ENCODE data around the gene DIDO1.

DIDO1 gene

DNA sequence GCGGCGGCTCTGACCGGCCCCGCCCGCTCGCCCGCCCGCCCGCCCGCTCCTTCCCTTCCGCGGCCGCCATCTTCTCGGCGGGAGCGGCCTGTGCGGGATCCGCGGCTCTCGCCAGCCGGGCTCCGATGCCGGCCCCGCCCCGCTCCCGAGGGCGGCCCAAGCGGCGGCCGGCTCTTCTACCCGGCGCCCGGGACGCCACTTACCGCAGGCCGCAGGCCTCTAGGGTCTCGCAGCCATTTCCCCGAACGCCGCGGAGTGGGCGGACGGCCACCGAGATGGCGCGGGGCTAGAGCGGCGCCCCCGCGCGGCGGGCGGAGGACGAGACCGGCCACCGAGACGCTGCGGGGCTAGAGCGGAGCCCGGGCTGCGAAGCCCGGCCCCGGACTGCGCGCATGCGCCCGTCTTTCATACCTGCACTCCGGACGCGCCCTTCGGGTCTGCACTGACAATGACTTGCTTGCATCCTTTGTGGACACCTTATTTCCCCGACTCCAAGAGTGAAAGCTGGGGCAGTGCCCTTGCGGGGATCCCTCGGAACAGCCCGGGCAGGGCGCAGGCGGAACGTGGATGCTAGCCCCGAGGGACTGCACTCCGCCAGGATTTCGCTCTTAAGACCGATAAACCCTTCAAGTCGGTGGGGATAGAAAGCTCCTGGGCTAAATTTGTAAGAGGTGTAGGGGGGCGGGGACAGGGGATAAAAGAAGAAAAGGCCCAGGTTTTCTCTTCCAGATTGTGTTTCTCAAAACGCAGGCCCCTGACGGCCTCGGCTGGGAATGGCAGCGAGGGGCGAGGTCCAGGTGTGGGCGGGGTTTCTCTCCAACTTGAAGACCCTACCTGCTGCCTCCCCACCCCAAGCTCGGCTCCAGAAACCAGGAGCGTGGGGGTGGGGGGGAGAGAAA is at the start of gene DIDO1:
DIDO1 (minus strand) TSS at position 277 of the 899 bp plus-strand sequence.
- peak within 1 kb of the TSS; percentile 88 for H3K4me2 ChIP-seq (ENCODE audit: low read depth, low read length, poor library complexity, severe bottlenecking)
- H3K27ac ChIP-seq (ENCODE audit: low read depth, low read length): peak within 1 kb of the TSS; percentile 86
- TF ChIP-seq EZH2phosphoT487 (conservative IDR thresholded peaks at IDR 0.05; ENCODE audit: low read length): no peak
- TF ChIP-seq, protein P1, sequence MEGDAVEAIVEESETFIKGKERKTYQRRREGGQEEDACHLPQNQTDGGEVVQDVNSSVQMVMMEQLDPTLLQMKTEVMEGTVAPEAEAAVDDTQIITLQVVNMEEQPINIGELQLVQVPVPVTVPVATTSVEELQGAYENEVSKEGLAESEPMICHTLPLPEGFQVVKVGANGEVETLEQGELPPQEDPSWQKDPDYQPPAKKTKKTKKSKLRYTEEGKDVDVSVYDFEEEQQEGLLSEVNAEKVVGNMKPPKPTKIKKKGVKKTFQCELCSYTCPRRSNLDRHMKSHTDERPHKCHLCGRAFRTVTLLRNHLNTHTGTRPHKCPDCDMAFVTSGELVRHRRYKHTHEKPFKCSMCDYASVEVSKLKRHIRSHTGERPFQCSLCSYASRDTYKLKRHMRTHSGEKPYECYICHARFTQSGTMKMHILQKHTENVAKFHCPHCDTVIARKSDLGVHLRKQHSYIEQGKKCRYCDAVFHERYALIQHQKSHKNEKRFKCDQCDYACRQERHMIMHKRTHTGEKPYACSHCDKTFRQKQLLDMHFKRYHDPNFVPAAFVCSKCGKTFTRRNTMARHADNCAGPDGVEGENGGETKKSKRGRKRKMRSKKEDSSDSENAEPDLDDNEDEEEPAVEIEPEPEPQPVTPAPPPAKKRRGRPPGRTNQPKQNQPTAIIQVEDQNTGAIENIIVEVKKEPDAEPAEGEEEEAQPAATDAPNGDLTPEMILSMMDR (IDR thresholded peaks at IDR 0.05; ENCODE audit: insufficient read depth, low read length, poor library complexity, severe bottlenecking): peak; percentile 47
- H4K20me1 ChIP-seq (ENCODE audit: low read depth, low read length): peaks cover 12% of the 10 kb centered on the region
- peaks cover 15% of the 10 kb centered on the region; the same call in 1 of the 2 replicates for H3F3A ChIP-seq (ENCODE audit: insufficient read depth)
- peak within 1 kb of the TSS; percentile 81 for H3K9ac ChIP-seq (ENCODE audit: low read length)
- H3K9me2 ChIP-seq (replicated peaks; ENCODE audit: insufficient read depth, low read length): no peaks in the 10 kb centered on the region
- peak within 1 kb of the TSS; percentile 81 for H3K4me3 ChIP-seq (ENCODE audit: insufficient read depth, low read length, poor library complexity, severe bottlenecking)
- H3K36me3 ChIP-seq (ENCODE audit: low read length): no peaks in the 10 kb centered on the region
- no peaks in the 10 kb centered on the region for H3K9me3 ChIP-seq (ENCODE audit: insufficient read depth, low read length)
- no peak within 1 kb of the TSS for H2AFZ ChIP-seq (ENCODE audit: low read depth, low read length, severe bottlenecking)
- peaks cover 96% of the 10 kb centered on the region for H3K79me2 ChIP-seq (ENCODE audit: insufficient read depth, low read length)
- H3K27me3 ChIP-seq (ENCODE audit: low read length): no peaks in the 10 kb centered on the region

DNA sequence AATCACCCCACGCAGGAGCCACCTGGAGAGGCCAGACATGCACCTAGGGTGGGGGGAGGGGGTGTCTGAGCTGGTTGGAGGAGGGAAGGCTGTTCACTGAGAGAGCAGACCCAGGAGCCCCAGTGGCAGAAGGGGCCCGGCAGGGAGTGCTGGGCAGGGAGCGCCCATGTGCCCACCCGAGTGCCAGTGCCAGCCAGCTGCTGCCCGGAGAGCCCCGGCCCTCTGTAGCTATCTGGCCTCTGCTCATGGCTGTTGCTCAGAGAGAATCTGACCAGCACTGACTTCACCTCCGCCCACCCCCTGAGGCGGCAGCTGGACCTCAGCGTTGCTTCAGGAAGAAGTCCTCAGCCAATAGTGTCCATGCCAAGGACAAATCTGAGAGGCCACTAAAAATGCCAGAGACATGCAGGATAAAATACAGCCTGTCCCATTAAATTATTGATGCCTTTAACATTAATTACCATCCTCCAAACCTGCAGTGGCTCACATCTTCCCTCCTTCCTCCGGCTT is 49.0 kb upstream of the DIDO1 start:
- H3K27me3 ChIP-seq (ENCODE audit: low read length): no peaks in the 10 kb centered on the region
- H3K4me2 ChIP-seq (ENCODE audit: low read depth, low read length, poor library complexity, severe bottlenecking): no peak overlapping the region
- no peak overlapping the region for H2AFZ ChIP-seq (ENCODE audit: low read depth, low read length, severe bottlenecking)
- no peaks in the 10 kb centered on the region for H4K20me1 ChIP-seq (ENCODE audit: low read depth, low read length)
- TF ChIP-seq EZH2phosphoT487 (conservative IDR thresholded peaks at IDR 0.05; ENCODE audit: low read length): no peak
- TF ChIP-seq, protein P1 (IDR thresholded peaks at IDR 0.05; ENCODE audit: insufficient read depth, low read length, poor library complexity, severe bottlenecking): no peak
- H3K9ac ChIP-seq (ENCODE audit: low read length): no peak overlapping the region
- no peaks in the 10 kb centered on the region for H3F3A ChIP-seq (ENCODE audit: insufficient read depth)
- no peaks in the 10 kb centered on the region for H3K79me2 ChIP-seq (ENCODE audit: insufficient read depth, low read length)
- no peaks in the 10 kb centered on the region for H3K36me3 ChIP-seq (ENCODE audit: low read length)
- no peak overlapping the region for H3K27ac ChIP-seq (ENCODE audit: low read depth, low read length)
- no peak overlapping the region for H3K4me3 ChIP-seq (ENCODE audit: insufficient read depth, low read length, poor library complexity, severe bottlenecking)
- H3K9me2 ChIP-seq (replicated peaks; ENCODE audit: insufficient read depth, low read length): no peaks in the 10 kb centered on the region
- no peaks in the 10 kb centered on the region for H3K9me3 ChIP-seq (ENCODE audit: insufficient read depth, low read length)

DNA sequence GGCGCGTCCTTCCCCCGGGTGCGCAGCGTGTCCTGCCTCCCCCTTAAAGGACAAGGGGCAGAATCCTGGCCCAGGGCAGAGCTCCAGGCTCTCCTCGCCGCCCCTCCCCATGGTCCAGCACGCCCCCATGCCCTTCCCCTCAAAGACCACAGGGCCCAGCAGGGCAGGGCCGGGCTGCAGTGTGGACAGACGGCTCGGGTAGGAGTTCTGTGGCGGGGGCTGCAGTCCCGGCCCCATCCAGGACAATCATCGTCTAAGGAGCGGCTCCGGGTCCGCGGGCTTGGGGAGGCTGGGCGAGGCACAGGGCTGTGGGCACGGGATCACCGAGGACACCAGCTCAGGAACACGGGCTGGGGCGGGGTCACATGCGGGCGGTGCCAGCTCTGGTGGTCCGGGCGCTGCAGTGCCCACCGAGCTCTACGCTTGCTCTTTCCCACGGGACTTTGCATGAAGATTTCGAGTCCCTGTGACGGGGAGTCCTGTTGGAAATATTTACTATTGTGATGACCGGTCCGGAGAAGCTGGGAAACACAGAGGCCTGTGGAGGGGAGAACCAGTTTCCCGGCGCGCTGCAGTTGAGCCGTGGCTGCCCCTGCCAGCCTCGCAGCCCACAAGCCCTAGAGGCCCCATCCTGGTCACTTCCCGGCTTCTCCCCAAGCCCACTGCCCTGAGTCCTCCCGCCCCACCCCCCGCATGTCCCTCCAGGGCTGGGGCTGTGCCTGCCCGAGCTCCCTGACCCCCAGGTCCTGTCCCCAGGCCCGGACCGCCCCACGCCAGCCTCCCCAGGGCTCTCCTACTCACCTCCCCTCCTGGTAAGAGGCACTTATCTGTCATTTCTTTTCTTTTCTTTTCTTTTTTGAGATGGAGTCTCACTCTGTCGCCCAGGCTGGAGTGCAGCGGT is 46.8 kb upstream of the DIDO1 start:
- no peaks in the 10 kb centered on the region for H3K36me3 ChIP-seq (ENCODE audit: low read length)
- no peak overlapping the region for H3K27ac ChIP-seq (ENCODE audit: low read depth, low read length)
- no peak overlapping the region for H3K4me2 ChIP-seq (ENCODE audit: low read depth, low read length, poor library complexity, severe bottlenecking)
- H4K20me1 ChIP-seq (ENCODE audit: low read depth, low read length): no peaks in the 10 kb centered on the region
- no peak for TF ChIP-seq EZH2phosphoT487 (conservative IDR thresholded peaks at IDR 0.05; ENCODE audit: low read length)
- TF ChIP-seq, protein P1 (IDR thresholded peaks at IDR 0.05; ENCODE audit: insufficient read depth, low read length, poor library complexity, severe bottlenecking): no peak
- no peaks in the 10 kb centered on the region for H3F3A ChIP-seq (ENCODE audit: insufficient read depth)
- no peak overlapping the region for H3K4me3 ChIP-seq (ENCODE audit: insufficient read depth, low read length, poor library complexity, severe bottlenecking)
- no peaks in the 10 kb centered on the region for H3K9me3 ChIP-seq (ENCODE audit: insufficient read depth, low read length)
- no peak overlapping the region for H2AFZ ChIP-seq (ENCODE audit: low read depth, low read length, severe bottlenecking)
- no peak overlapping the region for H3K9ac ChIP-seq (ENCODE audit: low read length)
- H3K9me2 ChIP-seq (replicated peaks; ENCODE audit: insufficient read depth, low read length): no peaks in the 10 kb centered on the region
- no peaks in the 10 kb centered on the region for H3K27me3 ChIP-seq (ENCODE audit: low read length)
- H3K79me2 ChIP-seq (ENCODE audit: insufficient read depth, low read length): no peaks in the 10 kb centered on the region

Measured in SU-DHL-6 (cell line).